ENCODE data around the gene CTSL. TPM values are rescaled to one million over a fixed set of nuclear protein-coding genes. Genes with fewer than 3 reads are reported as not detected.
"Not testable (repeated sequence)": the region's sequence is repeated elsewhere in the genome, so short reads cannot be mapped to it uniquely, and the experiment has no call there.

Gene CTSL
- polyA plus RNA-seq, 3 donors = 126 to 177 (median 153) TPM

DNA sequence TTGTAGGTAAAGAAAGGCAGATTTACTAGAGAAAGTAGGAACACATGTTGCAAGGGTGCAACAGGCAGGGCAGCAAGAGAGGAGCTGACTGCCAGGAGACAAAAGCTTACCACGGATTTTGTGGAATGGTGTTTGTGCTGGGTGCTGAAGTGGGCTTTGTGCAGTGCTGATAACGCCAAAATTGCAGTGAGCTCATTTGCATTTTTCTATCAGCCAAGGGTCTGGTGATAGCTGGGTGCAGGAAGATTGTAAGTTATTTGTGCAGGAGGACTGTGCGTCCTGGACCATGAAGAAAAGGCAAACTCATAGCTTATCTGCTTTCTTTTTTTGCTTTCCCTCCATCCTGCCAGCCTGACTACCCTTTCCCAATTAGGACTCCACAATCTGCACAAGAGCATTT is 13.6 kb downstream of the CTSL start:
- DNase-seq (ENCODE audit: extremely low read depth in 1 of 11, low read depth in 9 of 11, low spot score in 4 of 11) = no peak

GRCh38 chr9:87740209-87740608 is 14.3 kb downstream of the CTSL start:
- no peak for DNase-seq (ENCODE audit: extremely low read depth in 1 of 11, low read depth in 9 of 11, low spot score in 4 of 11)

DNA sequence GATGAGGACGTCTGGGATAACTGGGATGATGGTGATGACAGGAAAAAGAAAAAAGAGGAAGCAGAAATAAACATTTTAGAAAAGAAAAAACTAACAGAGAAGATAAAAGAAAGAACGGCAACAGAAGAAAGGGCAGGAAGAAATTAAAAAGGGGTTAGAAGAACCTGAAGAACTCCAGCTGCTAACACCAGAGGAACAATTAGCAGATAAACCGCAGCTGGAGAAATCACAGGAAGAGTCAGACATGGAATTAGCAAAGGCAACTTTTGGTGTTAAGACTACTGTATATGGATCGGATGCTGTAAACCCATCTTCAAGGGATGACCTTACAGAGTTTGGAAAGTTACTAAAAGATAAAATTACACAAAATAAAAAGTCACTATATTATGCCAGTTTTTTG is 15.4 kb downstream of the CTSL start:
- peak in 1 of 11 donors; percentile 23 for DNase-seq (ENCODE audit: extremely low read depth in 1 of 11, low read depth in 9 of 11, low spot score in 4 of 11)

DNA sequence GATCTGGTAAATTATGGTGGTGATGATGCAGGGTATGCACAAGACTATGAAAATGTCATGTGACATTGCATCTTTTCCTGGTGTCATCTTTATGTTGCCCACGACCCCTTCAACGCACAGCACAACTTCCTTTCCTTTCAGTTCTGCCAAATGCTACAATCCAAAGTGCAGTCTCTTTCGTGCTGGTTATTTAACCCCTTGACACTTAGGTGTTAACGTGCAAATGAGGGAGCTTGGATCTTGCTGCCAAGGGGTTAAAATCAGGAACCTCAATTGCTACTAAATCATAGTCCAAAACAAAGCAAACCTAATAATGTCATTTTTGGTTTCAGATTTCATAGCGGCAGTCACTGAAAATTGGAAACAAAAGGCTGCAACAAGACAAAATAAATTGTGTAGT is 16.0 kb downstream of the CTSL start:
- no peak for DNase-seq (ENCODE audit: extremely low read depth in 1 of 11, low read depth in 9 of 11, low spot score in 4 of 11)

DNA sequence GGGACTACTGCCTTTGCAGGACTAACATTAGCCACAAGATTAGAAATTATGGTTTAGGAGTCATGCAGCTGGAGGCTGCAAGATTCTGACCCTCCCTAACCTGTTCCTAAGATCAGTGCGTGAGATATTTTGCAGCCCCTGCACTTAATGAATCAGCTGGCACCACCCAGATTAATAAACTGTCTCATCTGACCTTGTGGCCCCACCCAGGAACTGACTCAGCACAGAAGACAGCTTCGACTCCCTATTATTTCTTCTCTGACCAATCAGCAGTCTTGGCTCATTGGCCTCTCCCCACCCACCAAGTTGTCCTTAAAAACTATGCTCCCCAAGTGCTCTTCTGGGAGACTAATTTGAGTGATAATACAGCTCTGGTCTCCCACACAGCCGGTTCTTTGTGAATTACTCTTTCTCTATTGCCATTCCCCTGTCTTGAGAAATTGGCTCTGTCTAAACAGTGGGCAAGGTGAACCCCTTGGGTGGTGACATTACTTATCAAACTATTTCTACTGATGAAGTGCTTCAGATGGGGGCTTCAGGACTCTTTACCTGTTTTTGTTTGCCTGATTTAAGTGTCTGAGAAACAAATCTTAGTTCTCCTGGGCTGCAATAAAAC is 17.0 kb downstream of the CTSL start:
- DNase-seq (ENCODE audit: extremely low read depth in 1 of 11, low read depth in 9 of 11, low spot score in 4 of 11) = no peak

DNA sequence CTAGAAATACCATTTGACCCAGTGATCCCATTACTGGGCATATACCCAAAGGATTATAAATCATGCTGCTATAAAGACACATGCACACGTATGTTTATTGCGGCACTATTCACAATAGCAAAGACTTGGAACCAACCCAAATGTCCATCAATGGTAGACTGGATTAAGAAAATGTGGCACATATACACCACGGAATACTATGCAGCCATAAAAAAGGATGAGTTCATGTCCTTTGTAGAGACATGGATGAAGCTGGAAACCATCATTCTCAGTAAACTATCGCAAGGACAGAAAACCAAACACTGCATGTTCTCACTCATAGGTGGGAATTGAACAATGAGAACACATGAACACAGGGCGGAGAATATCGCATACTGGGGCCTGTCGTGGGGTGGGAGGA is 18.3 kb downstream of the CTSL start:
- DNase-seq (ENCODE audit: extremely low read depth in 1 of 11, low read depth in 9 of 11, low spot score in 4 of 11) = not testable (repeated sequence)

DNA sequence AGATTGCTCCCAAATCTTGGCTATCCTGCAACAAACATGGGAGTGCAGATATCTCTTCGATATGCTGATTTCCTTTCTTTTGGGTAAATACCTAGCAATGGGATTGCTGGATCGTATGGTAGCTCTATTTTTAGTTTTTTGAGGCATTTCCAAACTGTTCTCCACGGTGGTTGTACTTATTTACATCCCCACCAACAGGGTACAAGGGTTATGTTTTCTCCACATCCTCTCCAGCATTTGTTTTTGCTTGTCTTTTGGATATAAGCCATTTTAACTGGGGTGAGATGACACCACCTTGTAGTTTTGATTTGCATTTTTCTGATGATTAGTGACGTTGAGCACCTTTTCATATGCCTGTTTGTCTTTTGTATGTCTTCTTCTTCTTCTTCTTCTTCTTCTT is 20.3 kb downstream of the CTSL start:
- no peak for DNase-seq (ENCODE audit: extremely low read depth in 1 of 11, low read depth in 9 of 11, low spot score in 4 of 11)

- DNase-seq (ENCODE audit: extremely low read depth in 1 of 11, low read depth in 9 of 11, low spot score in 4 of 11) = no peak
Measured at GRCh38 chr9:87748881-87749280, 23.0 kb downstream of the CTSL start.

DNA sequence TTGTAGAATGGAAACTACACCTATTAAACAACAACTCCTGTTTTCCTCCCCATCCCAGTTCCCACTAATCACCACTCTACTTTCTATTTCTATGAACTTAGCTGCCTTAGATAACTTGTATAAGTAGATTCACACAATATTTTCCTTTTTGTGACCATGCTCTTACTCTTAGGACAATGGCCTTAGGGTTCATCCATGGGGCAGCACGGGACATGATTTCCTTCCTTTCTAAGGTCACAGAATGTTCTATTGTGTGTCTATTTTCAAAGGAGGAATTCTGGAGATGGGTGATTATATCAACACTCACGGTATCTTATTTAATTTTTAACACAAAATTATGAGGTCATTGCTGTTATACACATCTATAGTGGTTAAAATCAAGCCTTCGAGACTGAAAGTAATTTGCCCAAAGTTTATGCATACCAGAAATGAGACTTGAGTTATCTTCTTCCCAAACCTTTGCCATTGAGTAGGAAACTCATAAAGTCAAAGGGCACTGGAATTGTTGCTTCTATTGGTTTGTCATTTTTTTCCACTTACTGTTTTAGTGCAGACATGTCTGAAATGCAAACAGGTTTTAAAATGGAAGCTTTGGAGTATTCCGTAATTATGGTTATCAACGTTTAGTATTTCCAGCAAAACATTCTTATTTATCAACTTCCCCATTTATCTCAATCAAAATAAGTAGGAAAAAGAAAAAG is 23.6 kb downstream of the CTSL start:
- DNase-seq (ENCODE audit: extremely low read depth in 1 of 11, low read depth in 9 of 11, low spot score in 4 of 11) = no peak

GRCh38 chr9:87750726-87751125 is 24.8 kb downstream of the CTSL start:
- no peak for DNase-seq (ENCODE audit: extremely low read depth in 1 of 11, low read depth in 9 of 11, low spot score in 4 of 11)

GRCh38 chr9:87751423-87751822 is 25.5 kb downstream of the CTSL start:
- DNase-seq (ENCODE audit: extremely low read depth in 1 of 11, low read depth in 9 of 11, low spot score in 4 of 11) = no peak

- DNase-seq (ENCODE audit: extremely low read depth in 1 of 11, low read depth in 9 of 11, low spot score in 4 of 11) = no peak
Measured at GRCh38 chr9:87751868-87752267, 25.9 kb downstream of the CTSL start.

DNA sequence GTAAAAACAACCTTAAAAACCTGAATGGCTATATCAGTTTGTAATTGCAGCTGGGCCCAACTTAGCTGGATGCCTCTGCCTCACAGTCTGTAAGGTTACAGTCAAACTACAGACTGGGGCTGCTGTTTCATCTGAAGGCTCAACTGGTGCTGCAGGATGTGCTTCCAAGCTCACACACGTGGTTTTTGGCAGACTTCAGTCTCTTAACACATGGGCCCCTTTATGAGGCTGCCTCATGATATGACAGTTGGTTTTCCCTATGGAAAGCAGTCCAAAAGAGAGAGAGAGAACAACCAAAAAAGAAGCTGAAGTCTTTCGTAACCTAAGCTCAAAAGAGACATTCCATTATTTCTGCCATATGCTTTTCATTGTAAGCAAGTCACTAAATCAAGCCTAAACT is 27.4 kb downstream of the CTSL start:
- no peak for DNase-seq (ENCODE audit: extremely low read depth in 1 of 11, low read depth in 9 of 11, low spot score in 4 of 11)

DNA sequence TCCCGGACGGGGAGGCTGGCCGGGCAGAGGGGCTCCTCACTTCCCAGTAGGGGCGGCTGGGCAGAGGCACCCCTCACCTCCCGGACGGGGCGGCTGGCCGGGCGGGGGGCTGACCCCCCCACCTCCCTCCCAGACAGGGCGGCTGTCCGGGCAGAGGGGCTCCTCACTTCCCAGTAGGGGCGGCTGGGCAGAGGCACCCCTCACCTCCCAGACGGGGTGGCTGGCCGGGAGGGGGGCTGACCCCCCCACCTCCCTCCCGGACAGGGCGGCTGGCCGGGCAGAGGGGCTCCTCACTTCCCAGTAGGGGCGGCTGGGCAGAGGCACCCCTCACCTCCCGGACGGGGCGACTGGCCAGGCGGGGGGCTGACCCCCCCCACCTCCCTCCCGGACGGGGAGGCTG is 32.4 kb downstream of the CTSL start:
- DNase-seq (ENCODE audit: extremely low read depth in 1 of 11, low read depth in 9 of 11, low spot score in 4 of 11) = not testable (repeated sequence)

- DNase-seq (ENCODE audit: extremely low read depth in 1 of 11, low read depth in 9 of 11, low spot score in 4 of 11) = not testable (repeated sequence)
Measured at GRCh38 chr9:87759980-87760379, 34.1 kb downstream of the CTSL start.

DNA sequence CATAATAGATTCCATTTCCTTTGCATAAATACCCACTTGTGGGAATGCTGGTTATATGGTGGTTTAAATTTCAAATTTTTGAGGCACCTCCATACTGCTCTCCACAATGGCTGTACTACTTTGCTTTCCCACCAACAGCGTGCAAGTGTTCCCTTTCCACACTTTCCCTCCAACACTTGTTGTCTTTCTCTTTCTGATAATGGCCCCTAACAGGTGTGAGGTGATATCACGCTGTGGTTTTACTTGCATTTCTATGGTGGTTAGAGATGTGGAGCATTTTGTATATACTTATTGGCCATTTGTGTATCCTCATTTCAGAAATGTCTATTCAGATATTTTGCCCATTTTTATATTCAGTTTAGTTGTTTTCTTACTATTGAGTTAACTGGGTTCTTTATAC is 34.6 kb downstream of the CTSL start:
- no peak for DNase-seq (ENCODE audit: extremely low read depth in 1 of 11, low read depth in 9 of 11, low spot score in 4 of 11)

DNA sequence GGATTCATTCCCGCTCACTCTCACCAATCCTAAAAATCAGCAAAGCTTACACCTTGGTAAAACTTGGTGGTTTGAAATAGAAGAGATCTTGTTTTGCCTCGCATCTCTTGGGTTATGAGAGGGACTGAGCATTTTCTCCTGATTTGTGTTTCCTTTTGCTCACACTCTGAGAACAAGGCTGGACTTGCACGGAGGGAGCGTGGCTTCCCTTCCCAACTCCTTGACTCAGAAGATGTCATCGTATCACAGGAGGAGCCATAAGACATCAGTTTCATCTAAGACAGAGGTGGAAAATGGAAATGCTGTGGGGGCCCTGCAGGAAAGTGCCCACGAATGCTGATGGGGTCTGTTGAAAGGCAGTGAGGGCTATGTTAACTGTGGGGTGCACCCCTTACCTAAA is 37.4 kb downstream of the CTSL start:
- DNase-seq (ENCODE audit: extremely low read depth in 1 of 11, low read depth in 9 of 11, low spot score in 4 of 11) = no peak

- DNase-seq (ENCODE audit: extremely low read depth in 1 of 11, low read depth in 9 of 11, low spot score in 4 of 11) = no peak
Measured at GRCh38 chr9:87765521-87765920, 39.6 kb downstream of the CTSL start.

DNA sequence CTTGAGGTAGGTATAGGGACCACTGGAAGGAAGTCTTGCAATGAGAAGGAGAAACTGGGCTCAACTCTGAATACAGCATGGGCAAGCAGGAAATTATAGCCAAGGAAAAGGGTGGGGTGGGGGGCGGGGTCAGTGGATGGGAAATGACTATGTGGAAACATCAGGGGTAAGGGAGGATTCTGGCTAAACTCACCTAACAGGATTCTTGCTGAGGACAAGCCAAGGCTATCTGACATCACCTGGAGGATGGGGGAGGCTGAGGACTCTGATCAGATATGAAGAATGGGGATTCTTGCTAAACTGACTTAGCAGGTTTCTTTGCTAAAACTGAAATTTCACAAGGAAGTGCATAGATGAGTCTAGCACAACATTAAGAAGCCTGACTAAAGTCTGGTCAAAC is 40.8 kb downstream of the CTSL start:
- no peak for DNase-seq (ENCODE audit: extremely low read depth in 1 of 11, low read depth in 9 of 11, low spot score in 4 of 11)

DNA sequence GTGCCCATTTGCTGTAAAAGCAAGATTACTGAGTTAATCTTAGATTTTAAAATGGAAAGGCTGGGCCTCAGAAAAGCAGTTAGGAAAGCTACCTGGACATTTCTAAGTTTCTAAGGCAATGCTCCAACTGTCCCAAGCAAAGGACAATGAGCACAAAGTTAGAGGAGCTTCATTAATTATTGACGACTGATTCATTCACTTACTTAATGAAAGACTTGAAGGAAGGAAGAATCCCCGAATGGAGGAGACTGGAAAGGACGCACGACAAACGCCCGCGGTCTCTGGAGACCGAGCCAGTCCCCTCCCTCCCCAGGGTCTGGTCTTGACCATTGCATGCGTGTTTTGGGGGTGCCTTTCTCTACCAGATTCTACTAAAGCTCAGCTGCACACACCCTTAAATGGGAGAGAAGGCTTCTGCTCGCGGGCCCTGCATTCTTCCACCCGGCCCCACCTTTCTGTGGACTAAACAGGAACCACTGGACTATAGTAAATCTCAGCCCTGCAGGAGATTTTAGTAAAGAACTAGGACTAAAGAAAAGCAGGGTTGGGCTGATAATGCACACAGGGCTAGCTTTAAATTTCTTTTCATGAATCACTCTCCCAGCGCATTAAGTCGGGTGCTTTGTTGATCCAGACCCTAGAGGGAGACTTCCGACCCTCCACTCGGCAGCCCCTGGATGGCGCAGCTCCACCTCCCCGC is 44.8 kb downstream of the CTSL start:
- DNase-seq (ENCODE audit: extremely low read depth in 1 of 11, low read depth in 9 of 11, low spot score in 4 of 11) = peak in 1 of 11 donors; percentile 7

Data from renal cortex interstitium (tissue), 11 donors.